ENCODE data around the gene PROC.

- no peak for TF ChIP-seq CTCF (IDR thresholded peaks at IDR 0.05)
- no peak for TF ChIP-seq POLR2AphosphoS5 (IDR thresholded peaks at IDR 0.05)
- no peak for TF ChIP-seq POLR2A (IDR thresholded peaks at IDR 0.05)
Observed at GRCh38 chr2:127426501-127427354, 8.5 kb downstream of the PROC start.
